ENCODE data around the gene EMSY. TPM values are rescaled to one million over a fixed set of nuclear protein-coding genes. Genes with fewer than 3 reads are reported as not detected.

The EMSY gene
- total RNA-seq, 1 donor from 2014 or later, result 47.5 TPM

DNA sequence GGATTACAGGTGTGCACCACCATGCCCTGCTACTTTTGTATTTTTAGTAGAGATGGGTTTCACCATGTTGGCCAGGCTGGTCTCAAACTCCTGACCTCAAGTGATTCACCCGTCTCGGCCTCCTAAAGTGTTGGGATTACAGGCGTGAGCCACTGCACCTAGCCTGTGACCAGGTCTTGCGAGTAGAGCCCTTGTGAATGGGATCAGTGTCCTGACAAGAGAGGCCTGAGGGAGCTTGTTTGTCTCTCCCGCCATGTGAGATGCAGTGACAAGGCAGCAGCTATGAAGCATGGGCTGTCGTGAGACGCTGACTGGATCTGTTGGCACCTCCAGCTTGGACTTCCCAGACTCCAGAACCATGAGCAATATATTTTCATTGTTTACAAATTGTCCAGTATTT, 156.5 kb downstream of the EMSY start:
- TF ChIP-seq, protein P1, sequence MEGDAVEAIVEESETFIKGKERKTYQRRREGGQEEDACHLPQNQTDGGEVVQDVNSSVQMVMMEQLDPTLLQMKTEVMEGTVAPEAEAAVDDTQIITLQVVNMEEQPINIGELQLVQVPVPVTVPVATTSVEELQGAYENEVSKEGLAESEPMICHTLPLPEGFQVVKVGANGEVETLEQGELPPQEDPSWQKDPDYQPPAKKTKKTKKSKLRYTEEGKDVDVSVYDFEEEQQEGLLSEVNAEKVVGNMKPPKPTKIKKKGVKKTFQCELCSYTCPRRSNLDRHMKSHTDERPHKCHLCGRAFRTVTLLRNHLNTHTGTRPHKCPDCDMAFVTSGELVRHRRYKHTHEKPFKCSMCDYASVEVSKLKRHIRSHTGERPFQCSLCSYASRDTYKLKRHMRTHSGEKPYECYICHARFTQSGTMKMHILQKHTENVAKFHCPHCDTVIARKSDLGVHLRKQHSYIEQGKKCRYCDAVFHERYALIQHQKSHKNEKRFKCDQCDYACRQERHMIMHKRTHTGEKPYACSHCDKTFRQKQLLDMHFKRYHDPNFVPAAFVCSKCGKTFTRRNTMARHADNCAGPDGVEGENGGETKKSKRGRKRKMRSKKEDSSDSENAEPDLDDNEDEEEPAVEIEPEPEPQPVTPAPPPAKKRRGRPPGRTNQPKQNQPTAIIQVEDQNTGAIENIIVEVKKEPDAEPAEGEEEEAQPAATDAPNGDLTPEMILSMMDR (IDR thresholded peaks at IDR 0.05; ENCODE audit: unreplicated experiment), result no peak
- H3K9me3 Mint-ChIP-seq, result peaks cover 5% of the 10 kb centered on the region
- DNase-seq (ENCODE audit: low spot score in 2 of 2, unreplicated experiment in 2 of 2), result no peak
- H3K36me3 Mint-ChIP-seq, result no peaks in the 10 kb centered on the region
- peaks cover 24% of the 10 kb centered on the region for H3K4me1 Mint-ChIP-seq
- H3K4me3 Mint-ChIP-seq, result no peak overlapping the region
- no peaks in the 10 kb centered on the region for H3K27me3 Mint-ChIP-seq (ENCODE audit: low read depth)
- peak overlapping the region; percentile 36 for H3K27ac Mint-ChIP-seq

DNA sequence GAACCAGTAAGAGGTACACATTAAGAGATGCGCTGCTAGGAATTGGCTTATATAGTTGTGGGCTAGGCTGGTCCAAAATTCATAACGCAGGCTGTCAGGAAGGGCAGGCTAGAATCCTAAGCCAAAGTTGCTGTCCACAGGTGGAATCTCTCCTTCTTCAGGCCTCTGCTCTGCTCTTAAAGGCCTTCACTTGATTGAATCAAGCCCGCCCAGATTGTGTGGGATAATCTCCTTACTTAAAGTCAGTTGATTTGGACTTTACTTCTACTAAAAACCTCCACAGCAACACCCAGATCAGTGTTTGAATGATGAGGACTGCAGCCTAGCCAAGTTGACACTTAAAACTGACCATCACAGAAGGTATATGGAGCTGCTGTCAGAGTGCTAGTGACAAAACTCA, 156.9 kb downstream of the EMSY start:
- Mint-ChIP-seq H3K4me1 (peaks cover 27% of the 10 kb centered on the region), H3K27ac (peak overlapping the region; percentile 36), H3K27me3 (ENCODE audit: low read depth) (no peaks in the 10 kb centered on the region), H3K9me3 (peaks cover 7% of the 10 kb centered on the region), H3K4me3 (no peak overlapping the region), H3K36me3 (no peaks in the 10 kb centered on the region)
- TF ChIP-seq, protein P1 (IDR thresholded peaks at IDR 0.05; ENCODE audit: unreplicated experiment), result no peak
- no peak for DNase-seq (ENCODE audit: low spot score in 2 of 2, unreplicated experiment in 2 of 2)

DNA sequence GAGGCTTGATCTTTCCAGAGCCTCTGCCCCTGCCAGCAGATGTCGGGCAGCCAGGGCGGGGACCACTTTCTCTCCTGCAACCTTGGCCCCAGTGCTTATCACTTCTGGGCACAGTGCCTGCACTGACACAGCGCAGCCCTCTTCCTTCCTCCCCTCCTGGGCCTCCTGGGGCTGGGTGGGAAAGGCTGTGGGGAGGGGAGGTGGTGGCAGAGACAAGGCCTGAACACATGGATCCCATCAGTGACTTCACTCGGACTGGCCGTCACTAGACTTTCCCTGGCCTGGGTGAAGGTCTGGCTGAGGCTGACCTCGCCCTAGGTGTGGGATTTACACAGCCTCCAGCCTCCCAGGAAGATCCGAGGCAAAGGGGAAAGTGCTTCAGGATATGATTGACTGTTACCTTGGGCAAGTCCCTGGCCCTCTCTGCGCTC, 157.6 kb downstream of the EMSY start:
- H3K27ac Mint-ChIP-seq, result peak overlapping the region; percentile 50
- TF ChIP-seq, protein P1 (IDR thresholded peaks at IDR 0.05; ENCODE audit: unreplicated experiment), result no peak
- peaks cover 7% of the 10 kb centered on the region for H3K9me3 Mint-ChIP-seq
- no peak overlapping the region for H3K4me3 Mint-ChIP-seq
- peaks cover 27% of the 10 kb centered on the region for H3K4me1 Mint-ChIP-seq
- no peak for DNase-seq (ENCODE audit: low spot score in 2 of 2, unreplicated experiment in 2 of 2)
- no peaks in the 10 kb centered on the region for H3K27me3 Mint-ChIP-seq (ENCODE audit: low read depth)
- no peaks in the 10 kb centered on the region for H3K36me3 Mint-ChIP-seq

Other genes with a start within 250 kb of the EMSY start
- 22.5 to 24.1 TPM (median 22.8 TPM) in 3 replicates for gene WNT11, start 238.5 kb upstream of the EMSY start, total RNA-seq
- 58.4 to 61.7 TPM (median 60.3 TPM) in 3 replicates for gene THAP12, start 63.9 kb upstream of the EMSY start, total RNA-seq
- gene GVQW3, start 63.7 kb upstream of the EMSY start, total RNA-seq, result 10.0 to 11.4 TPM (median 11.2 TPM) in 3 replicates
- 37.9 to 44.4 TPM (median 43.2 TPM) in 3 replicates for gene LRRC32, start 225.7 kb downstream of the EMSY start, total RNA-seq